Keratinocyte (primary cell): ENCODE measurements around the gene RAC2. TPM values are rescaled to one million over a fixed set of nuclear protein-coding genes. Genes with fewer than 3 reads are reported as not detected.

Experiments used
- DNase-seq: peaks from one replicate; pipeline ENCODE4 v3.0.0-alpha.2; 2011; ENCODE audit warnings: low read depth, missing footprints, low spot score
- FAIRE-seq: peaks from 2 replicates; lab custom pipeline; 2011; peaks lifted over from hg19 to GRCh38; lab: Jason Lieb, UNC
- H2AFZ ChIP-seq: 2 replicates; pipeline ENCODE4 v1.6.0; 2012; ENCODE audit warnings: low read length, control low read depth, inconsistent platforms; ENCODE audit not compliant: control insufficient read depth
- H3K27ac ChIP-seq: 2 replicates; pipeline ENCODE4 v1.5.1; 2011; ENCODE audit warnings: low read length; ENCODE audit not compliant: control insufficient read depth, insufficient read depth
- H3K27me3 ChIP-seq: 3 replicates; pipeline ENCODE4 v1.6.0; 2011; ENCODE audit warnings: low read length; ENCODE audit not compliant: control insufficient read depth, insufficient read depth; ENCODE audit errors: extremely low read depth
- H3K36me3 ChIP-seq, 2 experiments: 2 replicates in 1 of 2; 3 replicates in 1 of 2; pipeline ENCODE4 v1.5.1; 2011; ENCODE audit warnings: low read length in 2 of 2, mild to moderate bottlenecking in 1 of 2; ENCODE audit not compliant: control insufficient read depth in 2 of 2, insufficient read depth in 2 of 2; ENCODE audit errors: extremely low read depth in 1 of 2
- H3K4me1 ChIP-seq: 3 replicates; pipeline ENCODE4 v1.5.1; 2011; ENCODE audit warnings: low read length; ENCODE audit not compliant: control insufficient read depth, insufficient read depth; ENCODE audit errors: extremely low read depth
- H3K4me2 ChIP-seq: 3 replicates; pipeline ENCODE4 v1.6.0; 2011; ENCODE audit warnings: low read depth, low read length; ENCODE audit not compliant: control insufficient read depth, insufficient read depth; ENCODE audit errors: extremely low read depth
- H3K4me3 ChIP-seq, 3 experiments: fragments of 200-600 bp in 1 of 3; sonication (generic) in 1 of 3; 2 replicates in 2 of 3; 3 replicates in 1 of 3; pipeline ENCODE4 v1.5.1; 2011 to 2016; ENCODE audit warnings: low read length in 3 of 3, mild to moderate bottlenecking in 3 of 3, control low read depth in 2 of 3, inconsistent platforms in 1 of 3, low read depth in 1 of 3, mixed read lengths in 1 of 3, mixed run types in 1 of 3, moderate library complexity in 1 of 3; ENCODE audit not compliant: control insufficient read depth in 2 of 3, insufficient read depth in 2 of 3; ENCODE audit errors: extremely low read depth in 1 of 3
- H3K79me2 ChIP-seq: 2 replicates; pipeline ENCODE4 v1.6.0; 2012; ENCODE audit warnings: low read length; ENCODE audit not compliant: control insufficient read depth, insufficient read depth
- H3K9ac ChIP-seq: 3 replicates; pipeline ENCODE4 v1.6.0; 2011; ENCODE audit warnings: low read length; ENCODE audit not compliant: control insufficient read depth, insufficient read depth; ENCODE audit errors: extremely low read depth
- H3K9me1 ChIP-seq: 3 replicates; pipeline ENCODE4 v1.6.0; 2011; ENCODE audit warnings: low read length; ENCODE audit not compliant: control insufficient read depth, insufficient read depth; ENCODE audit errors: extremely low read depth
- H3K9me3 ChIP-seq: 2 replicates; pipeline ENCODE4 v1.5.1; 2012; ENCODE audit warnings: low read depth, low read length; ENCODE audit not compliant: control insufficient read depth
- H4K20me1 ChIP-seq: 3 replicates; pipeline ENCODE4 v1.6.0; 2011; ENCODE audit warnings: low read length; ENCODE audit not compliant: control insufficient read depth, insufficient read depth; ENCODE audit errors: extremely low read depth
- CTCF ChIP-seq, 3 experiments: IDR thresholded peaks in 1 of 3; conservative IDR thresholded peaks in 1 of 3; optimal IDR thresholded peaks in 1 of 3; 2 replicates in 2 of 3; 3 replicates in 1 of 3; pipeline versions ENCODE3 to v1.5.1; 2011; ENCODE audit warnings: low read length in 3 of 3, mild to moderate bottlenecking in 3 of 3, moderate library complexity in 2 of 3, control low read depth in 1 of 3, inconsistent platforms in 1 of 3; ENCODE audit not compliant: insufficient read depth in 2 of 3; ENCODE audit errors: extremely low read depth in 1 of 3
- EZH2 ChIP-seq: IDR thresholded peaks from one replicate; pipeline ENCODE4 v1.6.1; 2012; ENCODE audit warnings: inconsistent platforms, mild to moderate bottlenecking, low read length, moderate library complexity
- dilution Hi-C: fragments of 300-500 bp; cut with MboI; formaldehyde crosslinking; loops from one replicate; pipeline ENCODE4 v1.7.0; 2020; ENCODE audit warnings: low sequenced_read_pairs; ENCODE audit not compliant: extremely low pct_ligation_motif_present
- polyA plus RNA-seq, 5 experiments: library from polyadenylated mRNA; depleted of rRNA in 3 of 5; stranded (reverse) in 3 of 5; stranded (forward) in 1 of 5; unstranded in 1 of 5; fragments of >200 nt; gene quantifications; 1 replicate in 1 of 5; 2 replicates in 3 of 5; 3 replicates in 1 of 5; pipeline versions ENCODE4 v1.2.1 to v1.2.3, GENCODE V29; 2011 to 2012; ENCODE audit warnings: missing spikeins in 2 of 5, low read depth in 1 of 5, low replicate concordance in 1 of 5

RAC2 gene
- polyA plus RNA-seq, 1 donor (not counting 4 experiments of a cell fraction or from before 2014, with no cell fraction given) = 78.6 TPM

GRCh38 chr22:37260901-37261336 lies 16.9 kb upstream of the RAC2 start:
- Histone ChIP-seq H3K36me3 (no peaks in the 10 kb centered on the region), H3K4me1 (peaks cover 28% of the 10 kb centered on the region), H3K79me2 (no peaks in the 10 kb centered on the region), H3K9me1 (no peaks in the 10 kb centered on the region), H3K27ac (no peak overlapping the region), H4K20me1 (no peaks in the 10 kb centered on the region), H3K4me3 (no peak overlapping the region), H3K9me3 (peaks cover 9% of the 10 kb centered on the region), H3K27me3 (peaks cover 12% of the 10 kb centered on the region), H3K4me2 (peak overlapping the region; percentile 63), H2AFZ (no peak overlapping the region), H3K9ac (no peak overlapping the region)
- TF ChIP-seq CTCF (optimal IDR thresholded peaks at IDR 0.05 in 1 of 3, IDR thresholded peaks at IDR 0.05 in 1 of 3, conservative IDR thresholded peaks at IDR 0.05 in 1 of 3; ENCODE audit: extremely low read depth in 1 of 3, insufficient read depth in 2 of 3, low read length in 3 of 3) (peak; percentile 85 to 94 (median 90)), EZH2 (no peak)
- DNase-seq (no peak), FAIRE-seq (peak; percentile 67)
- dilution Hi-C loops = no loop called here

- Histone ChIP-seq H3K9me1 (no peaks in the 10 kb centered on the region), H4K20me1 (no peaks in the 10 kb centered on the region), H3K79me2 (no peaks in the 10 kb centered on the region), H3K4me1 (peaks cover 35% of the 10 kb centered on the region), H3K27ac (no peak overlapping the region), H3K36me3 (no peaks in the 10 kb centered on the region), H3K9me3 (peaks cover 9% of the 10 kb centered on the region), H3K27me3 (peaks cover 12% of the 10 kb centered on the region), H3K4me2 (peak overlapping the region; percentile 63), H2AFZ (no peak overlapping the region), H3K4me3 (no peak overlapping the region), H3K9ac (no peak overlapping the region)
- FAIRE-seq = no peak
- no peak for TF ChIP-seq EZH2
- no peak for TF ChIP-seq CTCF (optimal IDR thresholded peaks at IDR 0.05 in 1 of 3, IDR thresholded peaks at IDR 0.05 in 1 of 3, conservative IDR thresholded peaks at IDR 0.05 in 1 of 3; ENCODE audit: extremely low read depth in 1 of 3, insufficient read depth in 2 of 3, low read length in 3 of 3)
- dilution Hi-C loops = no loop called here
- DNase-seq = no peak
These were observed 16.2 kb upstream of the RAC2 start for GRCh38 chr22:37260155-37260795.
